HepG2 (cell line): ENCODE measurements around the gene STK11. TPM values are rescaled to one million over a fixed set of nuclear protein-coding genes. Genes with fewer than 3 reads are reported as not detected.

ENCODE experiments used
- ATAC-seq: fragments of 200-7000 bp; cut with Tn5 transposase; 3 replicates; pipeline ENCODE4 v1.9.1; 2020; ENCODE audit warnings: mild to moderate bottlenecking, moderate library complexity
- BruUV-seq: library from RNA; stranded (reverse); fragments of 400-500 nt; replicated peaks from 2 replicates; lab custom pipeline; 2021; lab: Mats Ljungman, UMichigan
- CTCF ChIA-PET: fragments of 300-600 bp; formaldehyde crosslinking; extraction: SDS; loops from one replicate; lab custom pipeline; 2021; ENCODE audit warnings: low total read pairs, inconsistent platforms, low intra/inter-chr PET ratio; lab: Yijun Ruan, JAX
- POLR2A ChIA-PET: fragments of 350-600 bp; sonication (Branson Sonifier 250); formaldehyde crosslinking; loops from one replicate; lab custom pipeline; 2020; ENCODE audit warnings: antibody characterized with exemption, inconsistent platforms; lab: Yijun Ruan, JAX
- DNase-seq: peaks from one replicate; pipeline ENCODE4 v3.0.0-alpha.2; 2015; ENCODE audit warnings: low spot score
- FAIRE-seq: peaks from 3 replicates; lab custom pipeline; 2011; peaks lifted over from hg19 to GRCh38; lab: Jason Lieb, UNC
- H2AFZ ChIP-seq: one replicate; pipeline ENCODE4 v1.6.1; 2011; ENCODE audit warnings: low read length, inconsistent platforms
- H3K27ac ChIP-seq: fragments of 300-600 bp; 3 replicates; pipeline ENCODE4 v1.8.0; 2011; ENCODE audit warnings: mixed run types, mild to moderate bottlenecking, mixed read lengths, low read length, inconsistent platforms; ENCODE audit not compliant: insufficient read depth; ENCODE audit errors: extremely low read length
- H3K27me3 ChIP-seq, 2 experiments: fragments of 200-600 bp in 1 of 2; 2 replicates in 1 of 2; 3 replicates in 1 of 2; pipeline versions ENCODE4 v1.6.0 to v1.8.0; 2011; ENCODE audit warnings: low read length in 2 of 2, mild to moderate bottlenecking in 2 of 2, moderate library complexity in 2 of 2, inconsistent platforms in 1 of 2; ENCODE audit not compliant: insufficient read depth in 2 of 2, control insufficient read depth in 1 of 2
- H3K36me3 ChIP-seq, 2 experiments: fragments of 200-600 bp in 1 of 2; replicated peaks in 1 of 2; 2 replicates in 1 of 2; 3 replicates in 1 of 2; pipeline versions ENCODE4 v1.5.1 to v1.8.0; 2011; ENCODE audit warnings: low read length in 2 of 2, inconsistent platforms in 1 of 2; ENCODE audit not compliant: insufficient read depth in 2 of 2, control insufficient read depth in 1 of 2
- H3K4me1 ChIP-seq: 2 replicates; pipeline ENCODE4 v1.5.1; 2012; ENCODE audit warnings: low read length, inconsistent platforms; ENCODE audit not compliant: insufficient read depth
- H3K4me2 ChIP-seq: 2 replicates; pipeline ENCODE4 v1.6.0; 2011; ENCODE audit warnings: low read depth, low read length, inconsistent platforms
- H3K4me3 ChIP-seq, 3 experiments: fragments of 200-600 bp in 1 of 3; sonication (generic), shearing (Covaris generic) in 1 of 3; replicated peaks in 1 of 3; 2 replicates each; pipeline ENCODE4 v1.5.1; 2011 to 2016; ENCODE audit warnings: low read length in 3 of 3, inconsistent platforms in 2 of 3, low read depth in 2 of 3, mild to moderate bottlenecking in 2 of 3, control low read depth in 1 of 3, mixed read lengths in 1 of 3; ENCODE audit not compliant: insufficient read depth in 1 of 3
- H3K79me2 ChIP-seq: one replicate; pipeline ENCODE4 v1.6.1; 2011; ENCODE audit warnings: low read length, inconsistent platforms; ENCODE audit not compliant: insufficient read depth
- H3K9ac ChIP-seq: 2 replicates; pipeline ENCODE4 v1.6.0; 2011; ENCODE audit warnings: mild to moderate bottlenecking, low read depth, low read length, inconsistent platforms; ENCODE audit not compliant: insufficient read depth
- H3K9me3 ChIP-seq: 2 replicates; pipeline ENCODE4 v1.5.1; 2012; ENCODE audit warnings: mild to moderate bottlenecking, low read length
- H4K20me1 ChIP-seq: 2 replicates; pipeline ENCODE4 v1.6.0; 2011; ENCODE audit warnings: inconsistent platforms, mild to moderate bottlenecking, low read length, moderate library complexity; ENCODE audit not compliant: insufficient read depth
- AGO2 ChIP-seq: fragments of 200-400 bp; formaldehyde crosslinking; optimal IDR thresholded peaks from 2 replicates; pipeline ENCODE3; 2017; ENCODE audit warnings: mild to moderate bottlenecking, low read depth, low read length, moderate library complexity
- ASH2L ChIP-seq: fragments of 300-600, 200-600 bp; sonication (generic); IDR thresholded peaks from 2 replicates; pipeline ENCODE4 v1.7.0; 2017; ENCODE audit warnings: low read depth, mild to moderate bottlenecking, moderate library complexity, mixed read lengths, low read length; ENCODE audit not compliant: insufficient read length
- CBX5 ChIP-seq: sonication (generic); formaldehyde crosslinking; IDR thresholded peaks from 2 replicates; pipeline ENCODE4 v1.4.0; 2020; ENCODE audit warnings: missing genetic modification reagents, borderline replicate concordance
- DNMT1 ChIP-seq: sonication (generic); formaldehyde crosslinking; IDR thresholded peaks from 2 replicates; pipeline ENCODE4 v1.5.1; 2020; ENCODE audit warnings: mild to moderate bottlenecking, missing genetic modification reagents
- JARID2 ChIP-seq: sonication (generic); formaldehyde crosslinking; IDR thresholded peaks from 2 replicates; pipeline ENCODE4 v1.8.1; 2023; ENCODE audit warnings: missing genetic modification reagents, inconsistent platforms; ENCODE audit not compliant: insufficient replicate concordance
- RBFOX2 ChIP-seq: fragments of 200-400 bp; formaldehyde crosslinking; IDR thresholded peaks from 2 replicates; pipeline ENCODE4 v1.6.1; 2017; ENCODE audit warnings: low read depth, mild to moderate bottlenecking, low read length
- SP1 ChIP-seq, 2 experiments: fragments of 450-650 bp in 1 of 2; sonication (generic) in 1 of 2; formaldehyde crosslinking in 1 of 2; IDR thresholded peaks; 2 replicates each; pipeline versions ENCODE4 v1.4.0 to v1.6.1; 2016 to 2020; ENCODE audit warnings: missing genetic modification reagents in 1 of 2
- ZNF598 ChIP-seq: sonication (generic); formaldehyde crosslinking; IDR thresholded peaks from 2 replicates; pipeline ENCODE4 v1.5.1; 2020; ENCODE audit warnings: mild to moderate bottlenecking, missing genetic modification reagents, borderline replicate concordance
- ZNF605 ChIP-seq: sonication (generic); formaldehyde crosslinking; IDR thresholded peaks from 2 replicates; pipeline ENCODE4 v1.8.0; 2022; ENCODE audit warnings: mild to moderate bottlenecking, missing genetic modification reagents
- ZNF768 ChIP-seq: sonication (generic); formaldehyde crosslinking; IDR thresholded peaks from 2 replicates; pipeline ENCODE4 v1.4.0; 2020; ENCODE audit warnings: missing genetic modification reagents
- WGBS: methylation state at CpG from one replicate; pipeline ENCODE4 v1.1.6; 2017; ENCODE audit warnings: low lambda C conversion rate; 5-methylcytosine and 5-hydroxymethylcytosine counted together
- in situ Hi-C: cut with HindIII; loops from 2 replicates; pipeline ENCODE4 v1.10.0; 2017; ENCODE audit warnings: low pct_unique_long_range_greater_than_20kb; ENCODE audit not compliant: extremely low pct_ligation_motif_present
- intact Hi-C: fragments of 100-400 bp; cut with micrococcal nuclease; formaldehyde crosslinking; loops from one replicate; pipeline ENCODE4 v1.10.0; 2022; ENCODE audit not compliant: unreplicated experiment
- polyA plus RNA-seq, 8 experiments: library from polyadenylated mRNA; depleted of rRNA in 3 of 8; stranded (reverse) in 7 of 8; unstranded in 1 of 8; fragments of >200 nt; fragmentation: Illumina TruSeq in 4 of 8; extraction: Trizol in 4 of 8; gene quantifications; 2 replicates each; pipeline versions ENCODE4 v1.2.1 to v1.2.3, GENCODE V29; 2011 to 2016; ENCODE audit warnings: low read depth in 4 of 8, missing spikeins in 1 of 8, mixed read lengths in 1 of 8; ENCODE audit not compliant: insufficient read depth in 1 of 8
- total RNA-seq, 5 experiments: library from RNA; depleted of rRNA; stranded (reverse); fragments of >200 nt; fragmentation: Illumina TruSeq; extraction: Trizol; gene quantifications; 2 replicates each; pipeline ENCODE4 v1.2.3, GENCODE V29; 2016; ENCODE audit warnings: low read depth in 1 of 5
- TF ChIP-seq, protein P1 (sequence below): sonication (generic); formaldehyde crosslinking; IDR thresholded peaks from 2 replicates; pipeline ENCODE4 v1.9.0; 2022; ENCODE audit warnings: missing genetic modification reagents, mild to moderate bottlenecking, borderline replicate concordance
- TF ChIP-seq, protein P2 (sequence below): sonication (generic); formaldehyde crosslinking; IDR thresholded peaks from 2 replicates; pipeline ENCODE4 v1.5.0; 2020; ENCODE audit warnings: mild to moderate bottlenecking, missing genetic modification reagents
- TF ChIP-seq, protein P3 (sequence below): sonication (generic); formaldehyde crosslinking; IDR thresholded peaks from 2 replicates; pipeline ENCODE4 v1.5.1; 2020; ENCODE audit warnings: mild to moderate bottlenecking, missing genetic modification reagents
- TF ChIP-seq, protein P4 (sequence below): IDR thresholded peaks from 2 replicates; pipeline ENCODE4 v1.6.1; 2016; ENCODE audit warnings: low read depth

Gene STK11
- total and polyA plus RNA-seq, 2 of the 13 experiments (the other 11 are each of a cell fraction or from before 2014, with no cell fraction given) = 27.5 to 43.6 TPM

DNA sequence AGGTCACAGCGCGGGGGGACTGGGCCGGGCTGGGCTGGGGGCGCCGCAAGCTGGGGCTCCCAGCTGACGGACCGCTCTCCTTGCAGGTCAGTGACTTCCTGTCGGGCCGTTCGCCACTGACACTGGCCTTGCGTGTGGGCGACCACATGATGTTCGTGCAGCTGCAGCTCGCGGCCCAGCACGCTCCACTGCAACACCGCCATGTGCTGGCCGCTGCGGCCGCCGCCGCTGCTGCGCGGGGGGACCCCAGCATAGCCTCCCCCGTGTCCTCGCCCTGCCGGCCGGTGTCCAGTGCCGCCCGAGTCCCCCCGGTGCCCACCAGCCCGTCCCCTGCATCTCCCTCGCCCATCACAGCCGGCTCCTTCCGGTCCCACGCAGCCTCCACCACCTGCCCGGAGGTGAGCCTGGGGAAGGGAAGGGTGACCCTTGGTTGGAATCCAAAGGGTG, 48.5 kb downstream of the STK11 start:
- POLR2A ChIA-PET = interaction anchor here (1.3 to 13.7 kb wide), 8 partner anchors 10 to 156 kb away, joined by 4 to 668 read pairs (median 6); partner anchors contain the start of genes ATP5F1D, CIRBP and FAM174C
- no TSS peak for BruUV-seq
- no peaks in the 10 kb centered on the region; a peak in 1 of 5 replicates for H3K27me3 ChIP-seq
- peaks cover 35% of the 10 kb centered on the region for H3K79me2 ChIP-seq
- H4K20me1 ChIP-seq = peaks cover 64% of the 10 kb centered on the region; the same call in 1 of the 2 replicates
- ATAC-seq = no peak
- peak overlapping the region; percentile 87 for H3K4me2 ChIP-seq
- intact Hi-C loops = no loop called here
- H3K9ac ChIP-seq = peak overlapping the region; percentile 92; the same call in 1 of the 2 replicates
- peak overlapping the region; percentile 94 for H3K27ac ChIP-seq
- no peak overlapping the region for H2AFZ ChIP-seq
- WGBS = 94% methylated on average over 21 of the region's 37 CpGs
- no peaks in the 10 kb centered on the region for H3K9me3 ChIP-seq
- DNase-seq = no peak
- CTCF ChIA-PET = no interaction called here
- peaks cover 20 to 48% of the 10 kb centered on the region in 2 experiments for H3K36me3 ChIP-seq
- peaks cover 58% of the 10 kb centered on the region for H3K4me1 ChIP-seq
- no peak for FAIRE-seq
- peak overlapping the region in 1 of 3 experiments; percentile 50; a peak in 2 of 6 replicates for H3K4me3 ChIP-seq
- in situ Hi-C loops = no loop called here
- TF ChIP-seq ASH2L (no peak), DNMT1 (no peak), JARID2 (CRISPR knock-in tag) (peak; percentile 22), ZNF605 (no peak), RBFOX2 (peak; percentile 95), ZNF768 (CRISPR knock-in tag) (peak; percentile 54; the same call in 1 of the 2 replicates), SP1 (IDR thresholded peaks at IDR 0.05) (no peak), SP1 (CRISPR knock-in tag; IDR thresholded peaks at IDR 0.05) (0 out of 2 replicates have a peak, but pooled peaks have one; percentile 37), AGO2 (peak; percentile 96), ZNF598 (CRISPR knock-in tag) (no peak), CBX5 (CRISPR knock-in tag) (no peak)
- TF ChIP-seq, protein P1, sequence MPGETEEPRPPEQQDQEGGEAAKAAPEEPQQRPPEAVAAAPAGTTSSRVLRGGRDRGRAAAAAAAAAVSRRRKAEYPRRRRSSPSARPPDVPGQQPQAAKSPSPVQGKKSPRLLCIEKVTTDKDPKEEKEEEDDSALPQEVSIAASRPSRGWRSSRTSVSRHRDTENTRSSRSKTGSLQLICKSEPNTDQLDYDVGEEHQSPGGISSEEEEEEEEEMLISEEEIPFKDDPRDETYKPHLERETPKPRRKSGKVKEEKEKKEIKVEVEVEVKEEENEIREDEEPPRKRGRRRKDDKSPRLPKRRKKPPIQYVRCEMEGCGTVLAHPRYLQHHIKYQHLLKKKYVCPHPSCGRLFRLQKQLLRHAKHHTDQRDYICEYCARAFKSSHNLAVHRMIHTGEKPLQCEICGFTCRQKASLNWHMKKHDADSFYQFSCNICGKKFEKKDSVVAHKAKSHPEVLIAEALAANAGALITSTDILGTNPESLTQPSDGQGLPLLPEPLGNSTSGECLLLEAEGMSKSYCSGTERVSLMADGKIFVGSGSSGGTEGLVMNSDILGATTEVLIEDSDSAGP = 0 out of 2 replicates have a peak, but pooled peaks have one; percentile 3
- TF ChIP-seq, protein P2, sequence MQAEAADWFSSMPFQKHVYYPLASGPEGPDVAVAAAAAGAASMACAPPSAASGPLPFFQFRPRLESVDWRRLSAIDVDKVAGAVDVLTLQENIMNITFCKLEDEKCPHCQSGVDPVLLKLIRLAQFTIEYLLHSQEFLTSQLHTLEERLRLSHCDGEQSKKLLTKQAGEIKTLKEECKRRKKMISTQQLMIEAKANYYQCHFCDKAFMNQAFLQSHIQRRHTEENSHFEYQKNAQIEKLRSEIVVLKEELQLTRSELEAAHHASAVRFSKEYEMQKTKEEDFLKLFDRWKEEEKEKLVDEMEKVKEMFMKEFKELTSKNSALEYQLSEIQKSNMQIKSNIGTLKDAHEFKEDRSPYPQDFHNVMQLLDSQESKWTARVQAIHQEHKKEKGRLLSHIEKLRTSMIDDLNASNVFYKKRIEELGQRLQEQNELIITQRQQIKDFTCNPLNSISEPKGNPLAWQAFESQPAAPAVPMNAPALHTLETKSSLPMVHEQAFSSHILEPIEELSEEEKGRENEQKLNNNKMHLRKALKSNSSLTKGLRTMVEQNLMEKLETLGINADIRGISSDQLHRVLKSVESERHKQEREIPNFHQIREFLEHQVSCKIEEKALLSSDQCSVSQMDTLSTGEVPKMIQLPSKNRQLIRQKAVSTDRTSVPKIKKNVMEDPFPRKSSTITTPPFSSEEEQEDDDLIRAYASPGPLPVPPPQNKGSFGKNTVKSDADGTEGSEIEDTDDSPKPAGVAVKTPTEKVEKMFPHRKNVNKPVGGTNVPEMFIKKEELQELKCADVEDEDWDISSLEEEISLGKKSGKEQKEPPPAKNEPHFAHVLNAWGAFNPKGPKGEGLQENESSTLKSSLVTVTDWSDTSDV (CRISPR knock-in tag) = 0 out of 2 replicates have a peak, but pooled peaks have one; percentile 70
- TF ChIP-seq, protein P3, sequence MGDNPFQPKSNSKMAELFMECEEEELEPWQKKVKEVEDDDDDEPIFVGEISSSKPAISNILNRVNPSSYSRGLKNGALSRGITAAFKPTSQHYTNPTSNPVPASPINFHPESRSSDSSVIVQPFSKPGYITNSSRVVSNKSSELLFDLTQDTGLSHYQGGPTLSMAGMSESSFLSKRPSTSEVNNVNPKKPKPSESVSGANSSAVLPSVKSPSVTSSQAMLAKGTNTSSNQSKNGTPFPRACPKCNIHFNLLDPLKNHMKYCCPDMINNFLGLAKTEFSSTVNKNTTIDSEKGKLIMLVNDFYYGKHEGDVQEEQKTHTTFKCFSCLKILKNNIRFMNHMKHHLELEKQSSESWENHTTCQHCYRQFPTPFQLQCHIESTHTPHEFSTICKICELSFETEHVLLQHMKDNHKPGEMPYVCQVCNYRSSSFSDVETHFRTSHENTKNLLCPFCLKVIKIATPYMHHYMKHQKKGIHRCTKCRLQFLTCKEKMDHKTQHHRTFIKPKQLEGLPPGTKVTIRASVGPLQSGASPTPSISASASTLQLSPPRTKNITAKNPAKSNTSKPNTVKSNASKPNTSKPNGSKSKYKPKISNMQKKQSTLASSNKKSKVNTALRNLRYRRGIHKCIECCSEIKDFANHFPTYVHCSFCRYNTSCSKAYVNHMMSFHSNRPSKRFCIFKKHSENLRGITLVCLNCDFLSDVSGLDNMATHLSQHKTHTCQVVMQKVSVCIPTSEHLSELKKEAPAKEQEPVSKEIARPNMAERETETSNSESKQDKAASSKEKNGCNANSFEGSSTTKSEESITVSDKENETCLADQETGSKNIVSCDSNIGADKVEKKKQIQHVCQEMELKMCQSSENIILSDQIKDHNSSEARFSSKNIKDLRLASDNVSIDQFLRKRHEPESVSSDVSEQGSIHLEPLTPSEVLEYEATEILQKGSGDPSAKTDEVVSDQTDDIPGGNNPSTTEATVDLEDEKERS (CRISPR knock-in tag) = no peak
- TF ChIP-seq, protein P4, sequence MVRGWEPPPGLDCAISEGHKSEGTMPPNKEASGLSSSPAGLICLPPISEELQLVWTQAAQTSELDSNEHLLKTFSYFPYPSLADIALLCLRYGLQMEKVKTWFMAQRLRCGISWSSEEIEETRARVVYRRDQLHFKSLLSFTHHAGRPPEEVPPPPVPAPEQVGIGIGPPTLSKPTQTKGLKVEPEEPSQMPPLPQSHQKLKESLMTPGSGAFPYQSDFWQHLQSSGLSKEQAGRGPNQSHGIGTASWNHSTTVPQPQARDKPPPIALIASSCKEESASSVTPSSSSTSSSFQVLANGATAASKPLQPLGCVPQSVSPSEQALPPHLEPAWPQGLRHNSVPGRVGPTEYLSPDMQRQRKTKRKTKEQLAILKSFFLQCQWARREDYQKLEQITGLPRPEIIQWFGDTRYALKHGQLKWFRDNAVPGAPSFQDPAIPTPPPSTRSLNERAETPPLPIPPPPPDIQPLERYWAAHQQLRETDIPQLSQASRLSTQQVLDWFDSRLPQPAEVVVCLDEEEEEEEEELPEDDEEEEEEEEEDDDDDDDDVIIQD = no peak
